Uterus (tissue), 4 donors: ENCODE data around the gene CNTFR. TPM values are rescaled to one million over a fixed set of nuclear protein-coding genes. Genes with fewer than 3 reads are reported as not detected.

ENCODE experiments used
- DNase-seq, 2 donors: peaks; one replicate each; pipeline ENCODE4 v3.0.0-alpha.2; 2019 to 2020
- H3K27ac ChIP-seq, 2 donors: fragments of 200-600 bp; sonication (generic); 1 replicate in 1 of 2; 2 replicates in 1 of 2; pipeline ENCODE4 v1.5.1; 2016 to 2018
- H3K27me3 ChIP-seq, 2 donors: fragments of 200-600 bp; sonication (generic); one replicate each; pipeline ENCODE4 v1.5.1; 2018 to 2019; ENCODE audit warnings: control low read depth in 1 of 2
- H3K36me3 ChIP-seq, 2 donors: fragments of 200-600 bp; sonication (generic); one replicate each; pipeline ENCODE4 v1.5.1; 2019; ENCODE audit warnings: control low read depth in 1 of 2
- H3K4me1 ChIP-seq, 2 donors: fragments of 200-600 bp; sonication (generic); one replicate each; pipeline ENCODE4 v1.5.1; 2018 to 2019; ENCODE audit warnings: control low read depth in 1 of 2
- H3K4me3 ChIP-seq, 2 donors: fragments of 200-600 bp; sonication (generic); 1 replicate in 1 of 2; 2 replicates in 1 of 2; pipeline ENCODE4 v1.5.1; 2018 to 2019; ENCODE audit warnings: mild to moderate bottlenecking in 1 of 2
- H3K9me3 ChIP-seq, 2 donors: fragments of 200-600 bp; sonication (generic); one replicate each; pipeline ENCODE4 v1.5.1; 2019; ENCODE audit warnings: control low read depth in 1 of 2
- CTCF ChIP-seq, 4 experiments: fragments of 200-600 bp in 2 of 4; fragments of 450-650 bp in 2 of 4; sonication (generic) in 2 of 4; IDR thresholded peaks; one replicate each; pipeline ENCODE4 v1.5.1; 2016 to 2019; ENCODE audit warnings: antibody characterized with exemption in 4 of 4, mild to moderate bottlenecking in 2 of 4, moderate library complexity in 1 of 4
- POLR2A ChIP-seq, 2 donors: fragments of 450-650 bp; IDR thresholded peaks; one replicate each; pipeline ENCODE4 v1.6.1; 2016; ENCODE audit warnings: antibody characterized with exemption in 2 of 2, mild to moderate bottlenecking in 1 of 2, moderate library complexity in 1 of 2
- intact Hi-C: fragments of 100-400 bp; cut with DNase I; formaldehyde crosslinking; loops from one replicate; pipeline ENCODE4 v1.15.1; 2023; ENCODE audit warnings: low total_unique reads
- total RNA-seq, 4 donors: library from RNA; depleted of rRNA in 3 of 4; stranded (reverse); fragments of >200 nt in 3 of 4; gene quantifications; one replicate each; pipeline versions ENCODE4 v1.1.0 to v1.2.4, GENCODE V29; 2014 to 2023
- donor health status: DM: yes; HTN: yes; CAD: no.

The CNTFR gene
- total RNA-seq, 4 donors from 2014 or later = 0.59 to 14.7 (median 6.6) TPM; not detected in 1

GRCh38 chr9:34517185-34517584 lies 72.3 kb downstream of the CNTFR start:
- Histone ChIP-seq H3K27me3 (no peaks in the 10 kb centered on the region), H3K4me1 (no peaks in the 10 kb centered on the region), H3K4me3 (no peak overlapping the region), H3K36me3 (no peaks in the 10 kb centered on the region), H3K27ac (no peak overlapping the region), H3K9me3 (no peaks in the 10 kb centered on the region)
- TF ChIP-seq CTCF (IDR thresholded peaks at IDR 0.05) (no peak), POLR2A (IDR thresholded peaks at IDR 0.05) (no peak)
- intact Hi-C loops = no loop called here
- DNase-seq = no peak

- TF ChIP-seq CTCF (IDR thresholded peaks at IDR 0.05) (no peak), POLR2A (IDR thresholded peaks at IDR 0.05) (no peak)
Observed at GRCh38 chr9:34515959-34516358, 73.6 kb downstream of the CNTFR start.

GRCh38 chr9:34514816-34515215 lies 74.7 kb downstream of the CNTFR start:
- TF ChIP-seq POLR2A (IDR thresholded peaks at IDR 0.05) (no peak), CTCF (IDR thresholded peaks at IDR 0.05) (no peak)
- H3K36me3 ChIP-seq = no peaks in the 10 kb centered on the region
- H3K27ac ChIP-seq = no peak overlapping the region
- no peak overlapping the region for H3K4me3 ChIP-seq
- no peaks in the 10 kb centered on the region for H3K9me3 ChIP-seq
- no peak for DNase-seq
- H3K4me1 ChIP-seq = no peaks in the 10 kb centered on the region
- no peaks in the 10 kb centered on the region for H3K27me3 ChIP-seq
- intact Hi-C loops = no loop called here

More at GRCh38 chr9:34515959-34516358, 73.6 kb downstream of the CNTFR start:
- no peak for DNase-seq
- no peaks in the 10 kb centered on the region for H3K27me3 ChIP-seq
- no peak overlapping the region for H3K27ac ChIP-seq
- no peaks in the 10 kb centered on the region for H3K9me3 ChIP-seq
- H3K4me1 ChIP-seq = no peaks in the 10 kb centered on the region
- no peak overlapping the region for H3K4me3 ChIP-seq
- intact Hi-C loops = no loop called here
- no peaks in the 10 kb centered on the region for H3K36me3 ChIP-seq

- H3K4me1 ChIP-seq = no peaks in the 10 kb centered on the region
- no peaks in the 10 kb centered on the region for H3K36me3 ChIP-seq
- no peak overlapping the region for H3K4me3 ChIP-seq
- intact Hi-C loops = no loop called here
- H3K9me3 ChIP-seq = no peaks in the 10 kb centered on the region
- no peaks in the 10 kb centered on the region for H3K27me3 ChIP-seq
- TF ChIP-seq CTCF (IDR thresholded peaks at IDR 0.05) = no peak
- TF ChIP-seq POLR2A (IDR thresholded peaks at IDR 0.05) = no peak
- no peak for DNase-seq
- no peak overlapping the region for H3K27ac ChIP-seq
Observed at GRCh38 chr9:34514401-34514800, 75.1 kb downstream of the CNTFR start.

GRCh38 chr9:34513567-34514214 lies 75.8 kb downstream of the CNTFR start:
- no peak overlapping the region for H3K4me3 ChIP-seq
- H3K9me3 ChIP-seq = no peaks in the 10 kb centered on the region
- DNase-seq = no peak
- no peaks in the 10 kb centered on the region for H3K27me3 ChIP-seq
- intact Hi-C loops = no loop called here
- H3K27ac ChIP-seq = no peak overlapping the region
- TF ChIP-seq POLR2A (IDR thresholded peaks at IDR 0.05) (no peak), CTCF (IDR thresholded peaks at IDR 0.05) (no peak)
- H3K36me3 ChIP-seq = no peaks in the 10 kb centered on the region
- H3K4me1 ChIP-seq = no peaks in the 10 kb centered on the region
